A549 (cell line): ENCODE results near the gene BTLA. TPM values are rescaled to one million over a fixed set of nuclear protein-coding genes. Genes with fewer than 3 reads are reported as not detected.

Experiments
- ATAC-seq, 2 experiments: fragments of 200-7000 bp in 1 of 2; fragments of >200 bp in 1 of 2; cut with Nextera tagmentation in 1 of 2; cut with Tn5 transposase in 1 of 2; 3 replicates each; pipeline versions ENCODE4 v1.8.0 to v1.9.1; 2018 to 2020; ENCODE audit warnings: mild to moderate bottlenecking in 1 of 2, moderate library complexity in 1 of 2
- CTCF ChIA-PET: fragments of 300-600 bp; sonication (Branson Sonifier 250); formaldehyde crosslinking; extraction: SDS; loops from one replicate; lab custom pipeline; 2021; ENCODE audit warnings: antibody characterized with exemption, inconsistent platforms; lab: Yijun Ruan, JAX
- POLR2A ChIA-PET: fragments of 350-600 bp; formaldehyde crosslinking; extraction: SDS; loops from one replicate; lab custom pipeline; 2021; ENCODE audit warnings: antibody characterized with exemption, inconsistent platforms; lab: Yijun Ruan, JAX
- DNase-seq, 2 experiments: peaks; one replicate each; pipeline versions ENCODE4 v3.0.0 to v3.0.0-alpha.2; 2011 to 2016; ENCODE audit warnings: low read depth in 1 of 2, low spot score in 1 of 2
- FAIRE-seq: peaks from 2 replicates; lab custom pipeline; 2011; peaks lifted over from hg19 to GRCh38; lab: Jason Lieb, UNC
- H3K27ac ChIP-seq, 2 experiments: fragments of >200 bp; sonication (Bioruptor Twin); formaldehyde crosslinking; 3 replicates each; pipeline ENCODE4 v1.5.1; 2016 to 2017
- H3K4me1 ChIP-seq: fragments of >200 bp; sonication (Bioruptor Twin); formaldehyde crosslinking; 3 replicates; pipeline ENCODE4 v1.6.1; 2016
- H3K4me2 ChIP-seq: fragments of >200 bp; sonication (Bioruptor Twin); formaldehyde crosslinking; 3 replicates; pipeline ENCODE4 v1.6.1; 2016
- H3K4me3 ChIP-seq: fragments of >200 bp; sonication (Bioruptor Twin); formaldehyde crosslinking; 3 replicates; pipeline ENCODE4 v1.5.1; 2016
- H3K9me3 ChIP-seq: fragments of >200 bp; sonication (Bioruptor Twin); formaldehyde crosslinking; 3 replicates; pipeline ENCODE4 v1.6.1; 2016
- BCL3 ChIP-seq: fragments of >200 bp; sonication (Bioruptor Twin); formaldehyde crosslinking; IDR thresholded peaks from 3 replicates; pipeline ENCODE4 v1.6.1; 2016
- CBX8 ChIP-seq: fragments of 200-600 bp; sonication (generic); IDR thresholded peaks from 2 replicates; pipeline ENCODE4 v1.6.1; 2016
- EHF ChIP-seq: fragments of 250-450 bp; sonication (Bioruptor Pico); IDR thresholded peaks from 2 replicates; pipeline ENCODE4 v1.5.0; 2020; ENCODE audit warnings: mild to moderate bottlenecking
- EHMT2 ChIP-seq: fragments of 200-600 bp; sonication (generic); IDR thresholded peaks from 2 replicates; pipeline ENCODE4 v1.6.1; 2016; ENCODE audit warnings: antibody characterized with exemption, low read depth, mild to moderate bottlenecking, moderate library complexity
- ELK1 ChIP-seq: fragments of 150-350 bp; IDR thresholded peaks from 2 replicates; pipeline ENCODE4 v1.6.1; 2014; ENCODE audit warnings: low read depth, mild to moderate bottlenecking, low read length
- ESRRA ChIP-seq: fragments of 150-350 bp; IDR thresholded peaks from 2 replicates; pipeline ENCODE4 v1.6.1; 2014; ENCODE audit warnings: mild to moderate bottlenecking, low read length, borderline replicate concordance
- HDAC2 ChIP-seq: fragments of 200-600 bp; sonication (generic); IDR thresholded peaks from 2 replicates; pipeline ENCODE4 v1.6.1; 2016
- HOXB13 ChIP-seq: fragments of 250-450 bp; sonication (Bioruptor Pico); IDR thresholded peaks from 2 replicates; pipeline ENCODE4 v1.5.0; 2020; ENCODE audit warnings: low read depth, mild to moderate bottlenecking, moderate library complexity
- HOXB5 ChIP-seq: fragments of 250-450 bp; sonication (Bioruptor Pico); IDR thresholded peaks from 2 replicates; pipeline ENCODE4 v1.5.0; 2020; ENCODE audit warnings: mild to moderate bottlenecking, moderate library complexity
- JUN ChIP-seq, 2 experiments: fragments of >200 bp; sonication (Bioruptor Twin); formaldehyde crosslinking; IDR thresholded peaks; 2 replicates in 1 of 2; 3 replicates in 1 of 2; pipeline ENCODE4 v1.6.1; 2016 to 2017
- MAFK ChIP-seq: fragments of 450-650 bp; IDR thresholded peaks from 2 replicates; pipeline ENCODE4 v1.6.1; 2014; ENCODE audit not compliant: partially characterized antibody
- MYC ChIP-seq: IDR thresholded peaks from 2 replicates; pipeline ENCODE4 v1.6.1; 2012; ENCODE audit warnings: mild to moderate bottlenecking, inconsistent platforms, low read length, improper control_type of control experiment, borderline replicate concordance
- NPAS2 ChIP-seq: fragments of 250-450 bp; sonication (Bioruptor Pico); IDR thresholded peaks from 2 replicates; pipeline ENCODE4 v1.8.0; 2022; ENCODE audit warnings: mild to moderate bottlenecking, moderate library complexity, borderline replicate concordance
- NR3C1 ChIP-seq: fragments of >200 bp; sonication (Bioruptor Twin); formaldehyde crosslinking; IDR thresholded peaks from 3 replicates; pipeline ENCODE4 v1.6.1; 2017
- PHF8 ChIP-seq: fragments of 200-600 bp; sonication (generic); IDR thresholded peaks from 2 replicates; pipeline ENCODE4 v1.6.1; 2016; ENCODE audit warnings: low read depth, mild to moderate bottlenecking, antibody characterized with exemption, moderate library complexity, borderline replicate concordance
- RAD21 ChIP-seq, 2 experiments: fragments of >200 bp in 1 of 2; sonication (Bioruptor Twin) in 1 of 2; formaldehyde crosslinking in 1 of 2; IDR thresholded peaks in 1 of 2; conservative IDR thresholded peaks in 1 of 2; 2 replicates in 1 of 2; 3 replicates in 1 of 2; pipeline ENCODE4 v1.6.1; 2012 to 2018; ENCODE audit warnings: inconsistent platforms in 1 of 2
- RARB ChIP-seq: fragments of 250-450 bp; sonication (Bioruptor Pico); IDR thresholded peaks from 2 replicates; pipeline ENCODE4 v1.8.0; 2021; ENCODE audit warnings: mild to moderate bottlenecking, moderate library complexity
- RCOR1 ChIP-seq: fragments of 150-350 bp; IDR thresholded peaks from 2 replicates; pipeline ENCODE4 v1.6.1; 2014; ENCODE audit warnings: antibody characterized with exemption, low read length, low read depth
- REST ChIP-seq: fragments of 200-600 bp; sonication (generic); IDR thresholded peaks from 2 replicates; pipeline ENCODE4 v1.6.1; 2016; ENCODE audit warnings: antibody characterized with exemption, mild to moderate bottlenecking, moderate library complexity
- RFX5 ChIP-seq: fragments of 450-650 bp; IDR thresholded peaks from 2 replicates; pipeline ENCODE4 v1.7.1; 2014; ENCODE audit warnings: antibody characterized with exemption, mild to moderate bottlenecking, moderate library complexity
- SMC3 ChIP-seq: fragments of >200 bp; sonication (Bioruptor Twin); formaldehyde crosslinking; IDR thresholded peaks from 3 replicates; pipeline ENCODE4 v1.6.1; 2018; ENCODE audit warnings: inconsistent platforms
- SREBF2 ChIP-seq: fragments of 450-650 bp; IDR thresholded peaks from 2 replicates; pipeline ENCODE4 v1.6.1; 2014; ENCODE audit warnings: mild to moderate bottlenecking, moderate library complexity
- TFCP2L1 ChIP-seq: fragments of 250-450 bp; sonication (Bioruptor Pico); IDR thresholded peaks from 2 replicates; pipeline ENCODE4 v1.5.0; 2021; ENCODE audit warnings: mild to moderate bottlenecking
- ZC3H11A ChIP-seq: fragments of 450-650 bp; IDR thresholded peaks from 2 replicates; pipeline ENCODE4 v1.6.1; 2014; ENCODE audit warnings: antibody characterized with exemption, mild to moderate bottlenecking
- ZFP36 ChIP-seq: fragments of 450-650 bp; IDR thresholded peaks from 2 replicates; pipeline ENCODE4 v1.6.1; 2014; ENCODE audit warnings: borderline replicate concordance; ENCODE audit not compliant: partially characterized antibody
- WGBS: methylation state at CpG from one replicate; pipeline ENCODE4 v1.1.6; 2017; ENCODE audit errors: missing lambda C conversion rate; 5-methylcytosine and 5-hydroxymethylcytosine counted together
- polyA plus RNA-seq, 4 experiments: library from polyadenylated mRNA; depleted of rRNA in 3 of 4; stranded (reverse); fragments of >200 nt; fragmentation: RNase III in 1 of 4; extraction: RNeasy Plus Mini Kit Qiagen cat#74134 plus additional on column Dnase treatment in 1 of 4; gene quantifications; 2 replicates in 3 of 4; 3 replicates in 1 of 4; pipeline ENCODE4 v1.2.3, GENCODE V29; 2011 to 2017
- TF ChIP-seq, protein P1 (sequence below): fragments of 250-450 bp; sonication (Bioruptor Pico); IDR thresholded peaks from 2 replicates; pipeline ENCODE4 v1.5.0; 2020; ENCODE audit warnings: low read depth, mild to moderate bottlenecking, moderate library complexity
- TF ChIP-seq, protein P2 (sequence below): IDR thresholded peaks from 2 replicates; pipeline ENCODE4 v1.6.1; 2012; ENCODE audit warnings: low read depth, borderline replicate concordance
- TF ChIP-seq, protein P3 (sequence below): fragments of >200 bp; sonication (Bioruptor Twin); formaldehyde crosslinking; IDR thresholded peaks from 3 replicates; pipeline ENCODE4 v1.5.1; 2016

BTLA gene
- polyA plus RNA-seq, 2 of the 4 experiments (the other 2 are of a cell fraction): 0.03 TPM; not detected in 1

DNA sequence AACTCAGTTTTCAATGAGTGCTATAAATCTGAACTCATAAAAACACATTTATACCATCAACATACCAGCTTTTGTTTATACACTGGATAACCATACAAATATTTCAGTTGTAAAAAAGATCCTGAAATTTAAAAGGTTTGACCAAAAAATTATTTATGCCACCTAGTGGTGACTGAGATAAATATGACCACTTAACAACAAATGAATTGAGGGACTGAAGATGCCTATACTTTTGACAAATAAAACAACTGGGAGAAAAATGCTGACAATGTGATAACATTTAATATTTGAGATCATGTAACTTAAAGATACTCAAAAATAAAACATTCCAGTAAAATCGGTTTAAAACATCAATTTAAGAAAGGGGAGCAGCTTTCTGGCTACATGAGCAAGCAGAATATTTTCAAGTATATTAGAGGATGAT, 32.1 kb upstream of the BTLA start:
- Histone ChIP-seq H3K9me3 (no peaks in the 10 kb centered on the region), H3K27ac (no peak overlapping the region), H3K4me2 (peak overlapping the region; percentile 46; the same call in 2 of the 3 replicates), H3K4me3 (no peak overlapping the region), H3K4me1 (peaks cover 14% of the 10 kb centered on the region; the same call in 2 of the 3 replicates)
- FAIRE-seq: peak; percentile 90
- POLR2A ChIA-PET: no interaction called here
- ATAC-seq: peak in 1 of 2 experiments; percentile 42; a peak in 1 of 6 replicates
- TF ChIP-seq, protein P1, sequence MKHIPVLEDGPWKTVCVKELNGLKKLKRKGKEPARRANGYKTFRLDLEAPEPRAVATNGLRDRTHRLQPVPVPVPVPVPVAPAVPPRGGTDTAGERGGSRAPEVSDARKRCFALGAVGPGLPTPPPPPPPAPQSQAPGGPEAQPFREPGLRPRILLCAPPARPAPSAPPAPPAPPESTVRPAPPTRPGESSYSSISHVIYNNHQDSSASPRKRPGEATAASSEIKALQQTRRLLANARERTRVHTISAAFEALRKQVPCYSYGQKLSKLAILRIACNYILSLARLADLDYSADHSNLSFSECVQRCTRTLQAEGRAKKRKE (CRISPR knock-in tag): no peak
- TF ChIP-seq MAFK: peak; percentile 95
- TF ChIP-seq HOXB5 (CRISPR knock-in tag): no peak
- TF ChIP-seq PHF8: no peak
- TF ChIP-seq NR3C1: no peak
- TF ChIP-seq EHMT2: no peak
- peak; percentile 59 for TF ChIP-seq SMC3
- TF ChIP-seq, protein P2, sequence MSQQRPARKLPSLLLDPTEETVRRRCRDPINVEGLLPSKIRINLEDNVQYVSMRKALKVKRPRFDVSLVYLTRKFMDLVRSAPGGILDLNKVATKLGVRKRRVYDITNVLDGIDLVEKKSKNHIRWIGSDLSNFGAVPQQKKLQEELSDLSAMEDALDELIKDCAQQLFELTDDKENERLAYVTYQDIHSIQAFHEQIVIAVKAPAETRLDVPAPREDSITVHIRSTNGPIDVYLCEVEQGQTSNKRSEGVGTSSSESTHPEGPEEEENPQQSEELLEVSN: no peak
- TF ChIP-seq JUN (IDR thresholded peaks at IDR 0.05): no peak
- TF ChIP-seq EHF: no peak
- TF ChIP-seq RAD21 (conservative IDR thresholded peaks at IDR 0.05 in 1 of 2, IDR thresholded peaks at IDR 0.05 in 1 of 2): peak; percentile 26 to 28; a peak in 2 of 5 replicates
- no peak for TF ChIP-seq RARB (CRISPR knock-in tag)
- no peak for TF ChIP-seq HOXB13 (CRISPR knock-in tag)
- no peak for TF ChIP-seq TFCP2L1 (CRISPR knock-in tag)
- no peak for TF ChIP-seq REST
- TF ChIP-seq ELK1: no peak
- no peak for TF ChIP-seq NPAS2 (CRISPR knock-in tag)
- TF ChIP-seq BCL3: no peak
- no peak for TF ChIP-seq HDAC2
- TF ChIP-seq CBX8: no peak
- TF ChIP-seq RCOR1: no peak
- no peak for TF ChIP-seq ZC3H11A
- no peak for TF ChIP-seq MYC
- TF ChIP-seq, protein P3, sequence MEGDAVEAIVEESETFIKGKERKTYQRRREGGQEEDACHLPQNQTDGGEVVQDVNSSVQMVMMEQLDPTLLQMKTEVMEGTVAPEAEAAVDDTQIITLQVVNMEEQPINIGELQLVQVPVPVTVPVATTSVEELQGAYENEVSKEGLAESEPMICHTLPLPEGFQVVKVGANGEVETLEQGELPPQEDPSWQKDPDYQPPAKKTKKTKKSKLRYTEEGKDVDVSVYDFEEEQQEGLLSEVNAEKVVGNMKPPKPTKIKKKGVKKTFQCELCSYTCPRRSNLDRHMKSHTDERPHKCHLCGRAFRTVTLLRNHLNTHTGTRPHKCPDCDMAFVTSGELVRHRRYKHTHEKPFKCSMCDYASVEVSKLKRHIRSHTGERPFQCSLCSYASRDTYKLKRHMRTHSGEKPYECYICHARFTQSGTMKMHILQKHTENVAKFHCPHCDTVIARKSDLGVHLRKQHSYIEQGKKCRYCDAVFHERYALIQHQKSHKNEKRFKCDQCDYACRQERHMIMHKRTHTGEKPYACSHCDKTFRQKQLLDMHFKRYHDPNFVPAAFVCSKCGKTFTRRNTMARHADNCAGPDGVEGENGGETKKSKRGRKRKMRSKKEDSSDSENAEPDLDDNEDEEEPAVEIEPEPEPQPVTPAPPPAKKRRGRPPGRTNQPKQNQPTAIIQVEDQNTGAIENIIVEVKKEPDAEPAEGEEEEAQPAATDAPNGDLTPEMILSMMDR: peak; percentile 67
- no peak for TF ChIP-seq ESRRA
- no peak for TF ChIP-seq RFX5
- TF ChIP-seq ZFP36: no peak
- no peak for TF ChIP-seq SREBF2
- WGBS: 0% methylated on average over 1 of the region's 1 CpG
- CTCF ChIA-PET: interaction anchor here (0.6 to 1.1 kb wide), 8 partner anchors 11 to 393 kb away, joined by 3 to 5 read pairs (median 4); partner anchors contain the start of gene BTLA
- peak; percentile 32 to 38 for DNase-seq
